ENCODE measurements around the gene ADAMTSL1. TPM values are rescaled to one million over a fixed set of nuclear protein-coding genes. Genes with fewer than 3 reads are reported as not detected.

ADAMTSL1 gene
- total and polyA plus RNA-seq, 2 donors (not counting 3 experiments of a cell fraction or from before 2014, with no cell fraction given): 15.0 to 18.4 TPM

DNA sequence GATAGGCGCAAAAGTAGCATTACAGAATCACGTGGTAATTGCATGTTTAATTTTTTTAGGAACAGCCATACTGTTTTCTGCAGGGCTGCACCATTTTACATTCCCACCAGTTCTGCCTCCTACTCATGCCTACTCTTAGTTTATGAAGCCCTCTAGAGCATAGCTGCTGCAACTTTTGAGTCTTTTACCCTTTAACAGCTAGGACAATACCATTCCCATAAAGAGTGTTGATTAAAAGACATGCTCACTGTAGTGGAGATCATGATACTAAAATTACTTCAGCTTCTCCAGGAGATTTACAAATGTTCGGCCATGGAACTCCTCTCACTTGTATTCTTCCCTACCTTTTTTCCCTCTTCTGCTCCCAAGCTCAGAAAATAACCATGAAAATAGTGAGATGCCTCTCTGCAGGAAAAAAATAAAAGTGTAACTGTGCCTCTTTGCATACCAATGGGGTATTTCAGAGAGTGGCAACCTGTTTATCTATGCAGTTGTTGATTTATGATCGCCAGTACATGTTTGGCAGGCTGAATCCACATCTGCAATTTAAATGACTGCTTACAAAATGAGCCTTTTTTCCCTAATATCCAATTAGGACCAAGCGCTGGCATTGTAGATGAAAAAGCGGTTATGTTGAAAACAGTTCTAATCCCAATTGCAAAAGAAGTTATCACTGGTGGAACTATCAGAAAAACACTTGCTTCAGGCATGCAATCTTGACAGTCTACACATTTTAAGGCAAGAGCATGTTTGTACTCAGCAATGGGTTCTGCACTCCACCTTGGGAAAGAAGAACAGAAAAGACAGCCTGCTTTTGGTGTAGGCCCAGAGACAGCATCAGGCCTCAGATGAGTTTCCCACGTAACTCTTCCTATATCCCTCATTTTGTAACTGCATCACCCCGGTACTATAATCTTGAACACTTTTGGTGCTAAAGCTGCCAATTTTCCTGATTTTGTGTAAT, 131.1 kb downstream of the ADAMTSL1 start:
- no peak overlapping the region for H3K9ac ChIP-seq (replicated peaks; ENCODE audit: extremely low read depth, insufficient read depth, low read length)
- dilution Hi-C loops (cut with MboI; ENCODE audit: extremely low pct_ligation_motif_present, low sequenced_read_pairs): no loop called here
- intact Hi-C loops (cut with micrococcal nuclease): no loop called here
- H3K9me3 ChIP-seq (replicated peaks; ENCODE audit: control insufficient read depth, insufficient read depth, low read length): no peaks in the 10 kb centered on the region
- H3K79me2 ChIP-seq (ENCODE audit: control insufficient read depth, insufficient read depth, low read length): no peaks in the 10 kb centered on the region
- CTCF ChIA-PET: interaction anchor here (0.7 kb wide), 1 partner anchor 12 kb away, joined by 3 read pairs; no protein-coding TSS in a partner anchor
- POLR2A ChIA-PET: no interaction called here
- no peaks in the 10 kb centered on the region for H3K9me1 ChIP-seq (replicated peaks; ENCODE audit: control insufficient read depth, extremely low read depth, insufficient read depth, low read length)
- H3K27me3 ChIP-seq (ENCODE audit: control insufficient read depth in 2 of 2, insufficient read depth in 2 of 2, low read length in 2 of 2): no peaks in the 10 kb centered on the region
- H3K4me3 ChIP-seq (replicated peaks in 1 of 3; ENCODE audit: insufficient read depth in 1 of 3, low read depth in 1 of 3, low read length in 3 of 3): no peak overlapping the region
- no peak overlapping the region for H2AFZ ChIP-seq (ENCODE audit: low read depth, low read length)
- FAIRE-seq: no peak
- no peaks in the 10 kb centered on the region for H4K20me1 ChIP-seq (replicated peaks; ENCODE audit: control insufficient read depth, extremely low read depth, insufficient read depth, low read length)
- H3K4me2 ChIP-seq (ENCODE audit: insufficient read depth, low read length): no peak overlapping the region
- TF ChIP-seq POLR2AphosphoS5 (IDR thresholded peaks at IDR 0.05; ENCODE audit: insufficient read depth, low read depth, low read length) (no peak), POLR2A (IDR thresholded peaks at IDR 0.05; ENCODE audit: low read depth, low read length) (no peak), MYC (IDR thresholded peaks at IDR 0.05; ENCODE audit: low read depth, low read length) (no peak), EZH2 (IDR thresholded peaks at IDR 0.05; ENCODE audit: borderline replicate concordance, low read depth, low read length, severe bottlenecking) (no peak), JUN (IDR thresholded peaks at IDR 0.05; ENCODE audit: borderline replicate concordance, insufficient read depth, insufficient read length, low read depth) (no peak), CTCF (IDR thresholded peaks at IDR 0.05; ENCODE audit: extremely low read depth in 1 of 2, insufficient read depth in 1 of 2, low read depth in 1 of 2, low read length in 2 of 2) (no peak), FOS (IDR thresholded peaks at IDR 0.05; ENCODE audit: borderline replicate concordance, insufficient read depth, low read length) (no peak), GATA2 (IDR thresholded peaks at IDR 0.05; ENCODE audit: insufficient read depth, insufficient read length, low read depth, low read length) (no peak)
- TF ChIP-seq, protein P1, sequence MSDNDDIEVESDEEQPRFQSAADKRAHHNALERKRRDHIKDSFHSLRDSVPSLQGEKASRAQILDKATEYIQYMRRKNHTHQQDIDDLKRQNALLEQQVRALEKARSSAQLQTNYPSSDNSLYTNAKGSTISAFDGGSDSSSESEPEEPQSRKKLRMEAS (IDR thresholded peaks at IDR 0.05; ENCODE audit: insufficient read depth, insufficient read length): no peak
- no peak overlapping the region for H3K27ac ChIP-seq (ENCODE audit: insufficient read depth, low read depth, low read length)
- DNase-seq (ENCODE audit: low read depth, low spot score): no peak
- H3K4me1 ChIP-seq (ENCODE audit: control insufficient read depth, extremely low read depth, insufficient read depth, low read length): no peaks in the 10 kb centered on the region
- no peaks in the 10 kb centered on the region for H3K36me3 ChIP-seq (ENCODE audit: control insufficient read depth in 2 of 2, extremely low read depth in 1 of 2, insufficient read depth in 2 of 2, low read length in 2 of 2)
- no TSS peak for BruUV-seq (replicated peaks)
